ENCODE data around the gene PSMC3.

DNA sequence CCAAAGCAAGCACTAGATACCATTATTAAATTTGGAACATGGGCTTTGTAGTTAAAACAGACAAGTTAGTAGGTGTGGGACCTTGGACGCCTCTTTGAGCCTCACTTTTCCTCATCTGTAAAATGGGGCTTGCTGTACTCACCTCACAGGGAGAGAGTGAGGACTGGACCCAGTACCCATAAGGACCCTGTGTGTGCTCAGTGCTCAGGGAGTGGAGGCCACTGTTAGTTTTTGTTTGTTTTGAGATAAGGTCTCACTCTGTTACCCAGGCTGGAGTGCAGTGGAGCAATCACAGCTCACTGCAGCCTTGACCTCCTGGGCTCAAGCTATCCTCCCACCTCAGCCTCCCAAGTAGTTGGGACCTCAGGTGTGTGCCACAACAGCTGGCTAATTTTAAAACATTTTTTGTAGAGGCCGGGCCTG lies 13.8 kb upstream of the PSMC3 start:
- TF ChIP-seq, protein P1, sequence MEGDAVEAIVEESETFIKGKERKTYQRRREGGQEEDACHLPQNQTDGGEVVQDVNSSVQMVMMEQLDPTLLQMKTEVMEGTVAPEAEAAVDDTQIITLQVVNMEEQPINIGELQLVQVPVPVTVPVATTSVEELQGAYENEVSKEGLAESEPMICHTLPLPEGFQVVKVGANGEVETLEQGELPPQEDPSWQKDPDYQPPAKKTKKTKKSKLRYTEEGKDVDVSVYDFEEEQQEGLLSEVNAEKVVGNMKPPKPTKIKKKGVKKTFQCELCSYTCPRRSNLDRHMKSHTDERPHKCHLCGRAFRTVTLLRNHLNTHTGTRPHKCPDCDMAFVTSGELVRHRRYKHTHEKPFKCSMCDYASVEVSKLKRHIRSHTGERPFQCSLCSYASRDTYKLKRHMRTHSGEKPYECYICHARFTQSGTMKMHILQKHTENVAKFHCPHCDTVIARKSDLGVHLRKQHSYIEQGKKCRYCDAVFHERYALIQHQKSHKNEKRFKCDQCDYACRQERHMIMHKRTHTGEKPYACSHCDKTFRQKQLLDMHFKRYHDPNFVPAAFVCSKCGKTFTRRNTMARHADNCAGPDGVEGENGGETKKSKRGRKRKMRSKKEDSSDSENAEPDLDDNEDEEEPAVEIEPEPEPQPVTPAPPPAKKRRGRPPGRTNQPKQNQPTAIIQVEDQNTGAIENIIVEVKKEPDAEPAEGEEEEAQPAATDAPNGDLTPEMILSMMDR (IDR thresholded peaks at IDR 0.05; ENCODE audit: poor library complexity): no peak
- no peak for TF ChIP-seq EZH2phosphoT487 (IDR thresholded peaks at IDR 0.05; ENCODE audit: low read depth, severe bottlenecking, unreplicated experiment)
